HG03571 (cell line): ENCODE results near the gene BMPR1B.

Experiments used
- ATAC-seq: cut with Tn5 transposase; IDR thresholded peaks from one replicate; pipeline ENCODE4 v1.9.1; 2021; ENCODE audit not compliant: unreplicated experiment

Gene BMPR1B

DNA sequence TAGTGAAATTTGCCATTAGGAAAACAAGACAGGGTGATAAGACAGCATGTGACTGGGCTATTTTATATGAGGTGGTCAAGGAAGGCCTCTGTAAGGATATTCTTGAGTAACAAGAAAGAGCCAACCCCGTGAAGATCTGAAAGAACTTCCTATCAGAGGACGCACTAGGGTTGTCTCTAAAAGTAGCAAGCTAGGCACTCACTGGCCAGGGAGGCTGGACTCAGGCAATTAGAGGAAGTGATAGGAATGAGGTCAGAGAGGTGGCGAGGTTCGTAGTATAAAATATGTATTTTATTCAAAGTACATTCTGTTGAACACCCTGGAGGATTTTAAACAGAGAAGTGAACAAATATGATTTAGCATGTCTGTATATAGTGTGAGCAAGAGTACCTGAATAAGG, 4.6 kb downstream of the BMPR1B start:
- no peak for ATAC-seq

DNA sequence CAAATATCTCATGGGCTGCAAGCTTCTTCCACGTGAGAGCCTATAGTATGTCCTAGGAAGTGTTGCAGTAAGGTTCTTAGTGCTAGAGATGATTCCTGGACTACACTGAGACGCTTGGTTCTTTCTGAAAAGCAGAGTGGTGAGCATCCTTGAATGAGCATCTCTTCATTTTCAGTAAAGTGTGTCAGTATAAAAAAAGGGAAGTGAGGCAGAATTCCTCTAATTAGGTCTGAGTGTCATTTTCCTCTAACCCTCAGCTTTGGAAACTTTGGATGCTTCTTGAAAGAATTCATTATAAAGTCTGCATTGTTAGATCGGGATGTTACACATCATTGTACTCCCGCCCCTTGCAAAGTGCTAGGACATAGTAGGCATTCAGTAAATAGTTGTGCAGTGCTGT, 5.2 kb downstream of the BMPR1B start:
- no peak for ATAC-seq

DNA sequence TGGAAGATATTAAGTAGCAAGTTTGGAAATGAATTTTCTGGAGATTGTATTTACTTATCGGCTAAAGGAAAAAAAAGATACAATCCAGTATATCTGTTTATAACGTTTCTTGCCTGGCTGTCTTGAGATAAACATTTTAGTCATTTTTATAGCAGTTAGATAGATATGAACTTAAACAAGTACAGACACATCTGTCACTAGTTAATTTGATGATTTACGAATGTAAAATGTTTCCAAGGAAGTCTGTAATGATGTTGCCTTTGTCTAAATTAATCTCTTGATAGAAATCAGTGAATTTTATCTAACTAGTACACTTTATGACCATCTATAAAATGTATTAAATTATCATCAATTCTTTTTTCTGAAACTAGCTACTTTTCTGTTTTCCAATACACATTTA, 5.7 kb downstream of the BMPR1B start:
- ATAC-seq, result no peak

DNA sequence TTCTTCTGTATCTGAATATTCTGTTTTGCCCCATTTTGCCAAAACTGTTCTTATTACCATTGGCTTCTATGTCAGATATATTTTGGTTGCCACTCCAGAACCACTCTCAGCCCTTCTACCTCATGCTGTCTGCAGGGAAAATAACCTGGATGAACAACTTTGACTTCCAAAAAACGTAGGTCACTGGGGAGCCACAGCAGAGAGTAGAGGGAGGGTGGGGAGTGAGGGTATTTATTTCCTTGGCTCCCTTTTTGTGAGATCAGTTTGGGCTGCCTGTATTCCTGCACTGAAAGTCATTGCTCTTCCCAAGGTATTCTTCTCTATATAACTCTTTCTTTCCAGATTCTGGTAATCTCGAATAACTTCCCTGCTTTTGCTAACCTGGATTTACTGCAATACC, 6.3 kb downstream of the BMPR1B start:
- no peak for ATAC-seq

DNA sequence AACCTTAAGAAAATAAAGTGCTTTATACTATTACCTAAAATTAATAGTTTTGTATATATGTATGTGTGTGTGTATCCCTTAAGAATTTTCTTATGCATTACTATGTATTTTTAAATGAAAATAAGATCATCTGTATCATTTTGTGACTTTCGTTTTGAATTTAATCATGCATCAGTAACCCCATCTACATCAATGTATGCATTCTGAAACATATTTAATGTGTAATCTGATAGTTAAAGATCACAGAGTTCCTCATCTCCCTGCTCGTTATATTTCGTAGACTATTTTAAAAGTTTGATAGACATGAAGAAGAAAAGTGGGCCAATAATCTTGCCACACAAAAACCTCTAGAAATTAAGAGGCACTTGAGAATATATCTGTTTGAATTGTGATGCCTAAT, 7.4 kb downstream of the BMPR1B start:
- no peak for ATAC-seq

DNA sequence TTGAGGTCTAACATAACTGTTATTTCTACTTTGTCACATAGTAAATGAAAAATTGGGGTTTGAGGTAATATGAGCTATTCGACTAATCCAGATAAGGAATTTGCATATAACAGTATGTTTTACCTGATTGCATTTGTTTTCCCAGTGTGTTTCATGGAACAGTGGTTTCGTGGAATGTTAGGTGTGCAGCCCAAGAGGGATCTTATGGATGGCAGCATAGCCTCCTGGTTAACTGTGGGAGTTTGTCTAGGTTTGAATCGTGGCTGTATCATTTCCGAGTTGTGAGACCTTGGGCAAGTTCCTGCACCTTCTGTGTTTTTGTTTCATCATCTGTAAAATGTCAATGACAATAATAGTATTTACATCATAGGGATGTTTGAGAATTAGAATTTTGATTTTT, 7.9 kb downstream of the BMPR1B start:
- no peak for ATAC-seq

DNA sequence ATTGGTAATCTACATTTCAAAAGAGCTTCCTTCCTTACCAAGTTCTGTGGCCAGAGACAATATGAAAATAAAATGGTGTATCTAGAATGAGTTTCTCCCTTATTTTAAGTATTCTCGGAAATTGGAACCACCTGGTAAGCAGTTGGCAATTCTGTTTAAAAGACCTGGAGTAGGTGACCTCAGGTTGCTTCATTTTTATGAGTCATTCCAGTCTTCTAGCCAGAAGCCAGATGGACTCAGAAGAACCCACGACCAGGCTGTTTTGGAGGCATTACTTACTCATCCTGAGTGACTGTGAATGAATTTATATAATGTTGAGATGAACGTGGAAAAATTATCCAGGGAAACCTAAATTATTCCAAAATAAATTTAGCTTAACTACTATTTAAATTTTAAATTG, 9.1 kb downstream of the BMPR1B start:
- no peak for ATAC-seq

DNA sequence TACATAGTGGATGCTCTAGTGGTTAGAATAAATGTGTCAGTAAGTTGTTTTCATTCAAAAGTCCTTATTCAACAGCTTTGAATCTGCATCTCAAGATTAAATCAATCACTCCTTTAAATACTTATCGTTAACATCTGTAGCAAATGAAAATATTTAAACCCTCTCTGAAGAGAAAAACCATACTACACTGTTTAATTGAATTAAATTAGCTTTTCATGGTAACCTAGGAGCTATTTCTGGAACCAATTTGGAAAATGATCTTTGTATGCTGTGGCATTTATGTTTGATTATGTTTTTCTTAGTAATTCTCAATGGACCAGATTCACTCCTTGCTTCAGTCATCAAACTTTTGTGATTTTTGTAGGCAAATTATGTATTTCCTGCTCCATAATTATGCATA, 9.7 kb downstream of the BMPR1B start:
- ATAC-seq, result no peak

DNA sequence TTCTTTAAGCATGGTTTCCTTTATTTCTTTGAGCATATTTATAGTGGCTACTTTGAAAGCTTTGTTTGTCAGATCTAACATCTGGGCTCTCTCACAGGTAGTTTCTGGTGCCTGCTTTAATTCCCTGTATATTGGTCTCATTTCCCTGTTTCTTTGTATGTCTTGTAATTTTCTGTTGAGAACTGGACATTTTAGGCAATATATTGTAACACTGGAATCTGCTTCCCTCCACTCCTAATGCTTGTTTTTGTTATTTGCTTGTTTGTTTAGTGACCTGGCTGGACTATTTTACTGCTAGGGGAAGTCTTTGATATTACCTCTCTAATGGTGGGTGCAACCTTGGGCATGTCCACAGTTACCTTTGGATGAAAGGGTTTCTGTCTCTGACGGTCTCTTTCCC, 25.0 kb downstream of the BMPR1B start:
- no peak for ATAC-seq

DNA sequence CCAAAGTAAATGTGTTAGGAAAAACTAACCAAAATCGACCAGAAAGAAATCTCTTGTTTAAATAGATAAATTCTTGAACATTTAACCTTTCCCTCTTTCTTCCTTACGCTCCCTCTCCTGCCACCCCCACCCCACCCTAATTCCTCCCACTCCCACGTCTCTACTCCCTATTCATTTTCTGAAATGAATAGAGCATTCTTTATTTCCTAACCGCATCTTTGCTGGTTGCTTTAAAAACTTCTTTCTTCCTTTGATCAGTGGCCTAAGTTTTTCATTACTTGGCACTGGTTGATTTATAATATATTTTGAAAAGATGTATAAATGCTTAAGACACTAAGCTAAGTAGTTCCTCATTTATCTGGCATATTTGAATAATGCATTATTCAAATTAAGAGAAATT, 33.9 kb downstream of the BMPR1B start:
- no peak for ATAC-seq

DNA sequence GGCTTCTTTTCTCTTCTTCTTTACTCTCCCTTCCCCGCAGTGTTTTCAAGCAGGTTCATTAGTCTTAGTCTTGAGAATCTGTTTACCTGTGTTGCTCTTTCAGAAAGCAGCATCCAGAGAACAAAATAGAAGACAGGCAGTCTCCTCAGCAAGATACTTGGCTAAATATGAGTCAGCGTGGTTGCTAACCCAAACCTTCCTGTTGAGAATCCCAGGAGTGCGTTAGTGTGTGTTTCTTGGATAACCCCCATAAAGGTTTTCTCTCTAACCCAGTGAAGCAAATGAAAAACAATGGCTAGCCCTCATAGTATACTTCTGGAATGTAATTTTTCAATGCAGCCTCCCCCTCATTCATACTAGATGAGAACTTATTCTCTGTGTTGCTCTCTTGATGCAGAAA, 41.1 kb downstream of the BMPR1B start:
- no peak for ATAC-seq

DNA sequence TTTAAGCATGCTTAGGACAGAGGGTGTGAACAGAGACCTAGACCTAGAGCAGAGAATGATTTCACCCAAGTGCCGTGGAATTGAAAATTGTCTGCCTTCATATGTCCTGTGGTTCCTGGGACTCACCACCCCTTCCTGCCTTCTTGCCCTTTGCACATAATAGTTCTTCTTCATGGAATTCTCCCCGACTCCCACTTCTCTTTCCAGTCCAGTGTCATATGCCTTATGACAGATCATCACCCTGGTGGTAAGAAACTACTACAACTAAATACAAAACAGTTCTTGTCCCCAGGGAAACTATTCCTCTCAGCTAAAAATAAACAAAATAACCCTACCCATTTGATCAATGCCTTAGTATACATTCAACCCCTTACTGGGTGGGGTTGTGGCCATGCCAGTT, 43.3 kb downstream of the BMPR1B start:
- no peak for ATAC-seq

DNA sequence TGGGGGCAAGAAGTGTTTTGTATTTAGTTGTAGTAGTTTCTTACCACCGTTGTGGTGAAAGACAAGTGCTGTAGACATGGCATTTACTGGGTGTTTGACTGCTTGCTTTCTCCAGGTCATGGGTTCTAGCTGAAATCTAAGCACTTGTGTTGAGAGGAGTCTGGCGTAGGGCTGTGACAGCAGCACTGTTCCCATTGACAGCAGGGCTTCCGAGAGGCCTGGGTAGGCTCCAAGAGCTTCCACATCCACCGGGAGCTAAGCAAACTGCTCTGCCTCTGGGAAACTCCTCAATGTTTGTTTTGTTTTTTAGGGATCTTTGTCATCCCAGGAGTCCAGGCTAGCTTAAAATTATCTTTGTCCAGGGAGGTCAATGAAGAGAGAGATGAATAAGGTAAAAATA, 44.3 kb downstream of the BMPR1B start:
- no peak for ATAC-seq

DNA sequence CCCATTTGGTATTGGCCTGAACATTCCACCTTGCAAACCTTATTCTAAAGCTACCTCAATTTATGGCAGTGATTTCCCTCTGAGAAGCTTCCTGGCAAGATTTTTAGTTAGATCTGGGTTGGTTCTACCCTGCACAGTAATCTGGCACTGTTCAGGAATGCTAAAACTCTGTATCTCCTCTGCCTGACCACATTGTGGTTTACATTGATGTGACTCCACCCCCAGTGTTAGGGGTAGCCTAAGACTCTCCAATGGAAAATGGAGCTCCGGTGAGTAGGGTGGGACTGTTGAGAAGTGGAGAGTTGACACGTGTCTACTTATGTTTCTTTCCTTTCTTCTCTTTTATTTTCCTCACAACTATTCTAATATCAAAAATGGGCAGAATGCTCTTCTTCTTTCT, 45.4 kb downstream of the BMPR1B start:
- ATAC-seq, result no peak

DNA sequence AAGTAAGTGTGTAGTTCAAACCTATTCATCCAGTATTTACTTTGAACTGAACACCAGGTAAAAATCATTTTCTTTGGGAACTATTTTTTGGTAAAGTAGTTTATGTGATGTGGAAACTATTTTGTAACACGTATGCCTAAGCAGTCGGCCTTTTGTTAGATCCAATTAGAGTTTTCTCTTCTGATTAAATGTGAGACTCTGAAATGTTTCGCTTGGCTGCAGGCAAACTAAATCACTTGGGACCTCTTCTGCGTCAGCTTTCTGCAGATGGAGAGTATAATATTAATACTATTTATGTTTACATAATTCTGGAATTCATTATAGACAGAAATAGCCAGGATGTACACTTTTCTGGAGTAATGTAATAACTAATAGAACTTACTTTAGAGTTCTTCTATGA, 46.9 kb downstream of the BMPR1B start:
- no peak for ATAC-seq

DNA sequence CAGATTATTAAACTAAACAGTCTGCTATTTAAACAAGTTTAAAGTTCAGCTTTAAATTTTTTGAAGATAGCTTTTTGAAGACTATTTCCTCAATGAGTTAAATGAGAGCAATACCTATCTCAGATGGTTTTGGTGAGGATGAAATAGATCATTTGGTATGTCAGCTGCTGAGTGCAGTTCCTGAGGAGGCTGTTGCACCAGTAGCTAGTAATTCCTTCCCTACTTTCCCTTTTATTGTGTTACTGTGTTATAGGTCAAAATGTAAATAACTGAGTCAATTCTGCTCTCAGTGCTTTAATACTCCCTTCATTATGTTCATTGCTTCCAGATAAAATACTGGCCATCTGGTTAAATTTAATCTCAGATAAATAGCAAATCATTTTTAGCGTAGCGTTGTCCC, 48.6 kb downstream of the BMPR1B start:
- ATAC-seq, result no peak

DNA sequence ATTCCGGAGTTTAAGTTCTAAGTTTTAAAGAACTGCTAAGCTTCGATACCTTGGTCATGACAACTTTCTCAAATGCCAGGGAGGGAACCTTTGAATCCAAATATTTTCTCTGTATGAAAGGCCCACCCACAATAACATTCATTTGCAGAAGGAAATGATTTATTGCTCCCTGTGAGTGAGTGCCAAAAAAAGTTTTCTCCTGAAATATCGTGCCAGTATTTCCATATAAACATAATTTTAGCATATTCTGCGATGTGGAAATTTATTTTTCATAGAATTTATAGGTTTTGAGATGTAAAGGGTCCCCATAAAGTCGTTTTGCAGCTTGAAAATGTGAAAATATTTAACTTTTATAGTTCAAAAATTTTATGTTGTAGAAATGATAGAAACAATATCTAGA, 53.9 kb downstream of the BMPR1B start:
- no peak for ATAC-seq

DNA sequence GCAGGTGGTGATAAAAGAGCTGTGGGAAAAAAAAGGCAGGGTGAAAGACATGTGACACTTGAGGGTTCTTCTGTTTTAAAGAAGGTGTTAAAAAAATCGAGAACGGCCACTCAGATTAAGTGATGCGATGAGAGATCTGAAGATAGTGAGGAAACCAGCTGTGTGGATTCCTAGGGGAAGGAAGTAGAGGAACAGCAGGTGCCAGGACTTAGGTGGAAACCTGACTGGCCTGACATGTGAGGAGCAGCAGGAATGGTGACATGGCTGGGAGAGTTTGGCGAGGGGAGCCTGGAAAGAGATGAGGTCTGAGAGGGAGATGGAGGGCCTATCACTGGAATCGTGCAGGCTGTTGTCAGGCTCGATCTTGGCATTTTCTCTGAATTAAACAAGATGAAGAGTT, 55.5 kb downstream of the BMPR1B start:
- no peak for ATAC-seq

DNA sequence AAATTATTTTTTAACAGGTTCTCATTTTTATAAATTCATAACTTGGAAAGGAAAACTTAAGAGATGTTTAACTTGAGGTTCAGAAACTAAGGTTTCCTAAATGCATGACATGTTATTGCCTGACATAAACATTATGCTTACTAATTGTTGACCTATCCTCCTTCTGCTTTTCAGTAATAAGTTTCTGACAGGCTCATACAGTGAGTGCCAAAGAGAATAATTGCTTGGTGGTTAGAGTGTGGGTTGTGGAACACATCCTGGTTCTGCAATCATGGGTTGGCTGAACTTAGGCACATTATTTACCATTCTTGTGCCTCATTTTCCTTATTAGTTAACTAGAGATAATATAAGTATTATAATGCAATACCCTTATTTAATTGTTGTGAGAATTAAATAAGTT, 56.5 kb downstream of the BMPR1B start:
- no peak for ATAC-seq

DNA sequence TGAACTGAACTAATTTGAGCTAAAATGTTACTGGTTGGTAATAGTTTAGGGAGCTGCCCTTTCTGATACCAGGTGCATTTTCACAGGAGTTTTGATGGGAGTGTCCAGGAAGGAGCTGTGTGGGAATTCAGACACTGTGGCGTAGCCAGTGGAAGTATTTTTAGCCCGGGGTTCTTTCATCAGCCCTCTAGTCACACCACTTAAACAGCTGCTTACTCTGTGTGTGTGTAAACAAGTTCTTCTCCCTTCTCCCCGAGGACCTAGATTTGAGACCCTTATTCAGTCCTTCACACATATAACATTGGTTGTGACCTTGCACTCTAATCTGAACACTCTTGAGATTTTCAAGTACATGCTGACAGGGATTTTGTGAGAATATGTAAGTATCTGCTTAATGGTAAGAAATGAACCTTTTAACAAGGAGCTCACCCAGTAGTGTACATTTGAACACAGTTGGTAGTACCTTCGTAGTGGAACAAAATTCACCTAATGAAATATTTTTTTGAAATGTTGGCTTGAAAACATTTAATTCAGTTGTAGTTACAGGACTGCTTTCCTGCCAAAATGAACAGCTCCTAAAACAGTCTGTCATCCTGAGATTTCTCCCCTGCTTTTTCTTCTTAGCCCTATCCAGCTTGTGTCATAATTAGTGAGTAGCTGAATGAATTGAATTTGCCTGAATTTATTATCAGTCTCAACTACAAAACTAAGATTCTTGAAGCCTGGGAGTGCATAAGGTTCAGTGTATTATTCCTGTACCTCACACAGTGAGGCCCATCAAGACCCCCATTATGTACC, 61.8 kb downstream of the BMPR1B start:
- ATAC-seq, result no peak

DNA sequence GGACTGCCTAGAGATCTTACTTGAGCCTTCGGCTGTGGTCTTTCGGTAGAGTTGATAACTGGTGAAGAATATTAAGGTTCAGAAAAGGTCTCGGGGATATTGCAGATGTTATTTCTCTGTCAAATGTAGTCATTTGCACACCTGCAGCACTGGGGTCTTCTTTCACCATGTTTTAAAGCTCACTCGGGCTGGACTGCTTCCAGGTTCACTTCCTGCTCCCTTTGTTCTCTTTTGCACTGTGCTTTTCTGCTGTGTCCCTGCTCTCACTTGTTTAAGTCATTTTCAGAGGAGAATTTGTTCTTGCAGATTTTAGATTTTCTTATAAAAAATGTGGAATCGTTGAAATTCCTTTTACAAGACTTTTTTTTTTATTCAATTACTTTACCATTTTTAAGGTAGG, 68.5 kb downstream of the BMPR1B start:
- no peak for ATAC-seq

DNA sequence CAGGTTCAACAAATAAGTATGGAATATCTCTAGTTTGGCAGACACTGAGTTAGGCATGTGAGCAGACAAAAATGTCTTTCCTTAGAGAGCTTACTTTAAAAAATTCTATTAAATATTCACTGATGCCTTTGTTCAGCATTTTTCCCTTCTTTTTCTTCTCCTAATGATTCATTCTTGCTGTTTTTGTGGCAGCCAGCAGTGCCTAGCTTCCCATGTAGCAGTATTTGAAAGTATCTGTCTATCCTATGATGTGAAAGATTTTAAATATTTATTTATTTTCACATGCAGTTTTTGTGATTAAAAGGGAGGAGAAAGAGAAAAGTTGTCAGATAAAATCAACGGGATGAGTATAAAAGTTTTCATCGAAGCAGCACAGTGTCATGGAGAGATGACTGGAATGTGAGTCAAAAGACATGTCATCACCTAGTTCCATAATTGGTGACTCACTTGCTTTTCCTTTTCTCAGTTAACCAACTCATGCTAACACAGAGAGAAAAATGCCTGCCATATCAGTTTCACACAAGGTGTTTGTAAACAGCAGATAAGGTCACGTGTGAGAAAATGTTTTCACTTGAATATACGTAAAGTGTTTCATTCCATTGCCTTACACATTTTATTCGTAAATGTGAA, 69.8 kb downstream of the BMPR1B start:
- ATAC-seq, result no peak

DNA sequence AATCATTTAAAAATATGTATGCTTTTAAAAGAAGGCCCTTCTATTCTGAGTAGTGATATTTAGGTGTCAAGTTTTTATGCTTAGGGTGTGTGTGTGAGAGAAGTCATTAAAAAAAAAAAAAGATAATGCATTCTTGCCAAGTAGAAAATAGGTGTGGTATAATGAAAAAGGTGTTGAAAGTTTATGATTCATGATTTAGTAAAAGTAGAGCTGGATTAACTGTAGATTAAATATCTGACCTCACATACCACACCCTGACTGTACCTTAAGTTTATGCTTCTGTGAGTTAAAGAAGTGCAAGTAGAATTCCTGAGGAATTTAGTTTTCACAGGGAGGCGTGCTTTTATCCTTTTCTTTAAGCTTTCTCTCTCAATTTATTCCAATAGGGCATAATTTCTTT, 71.1 kb downstream of the BMPR1B start:
- no peak for ATAC-seq
